T-helper 1 cell treated with Interleukin-12 subunit alpha and Interleukin-12 subunit beta and Interleukin-4 antibody, amounts not matched to agents 30 ng/mL and 1 ng/mL, for 36 hours (primary cell): Measurements from ENCODE around the gene SSBP3. TPM values are rescaled to one million over a fixed set of nuclear protein-coding genes. Genes with fewer than 3 reads are reported as not detected.
"Not testable (repeated sequence)": the region's sequence is repeated elsewhere in the genome, so short reads cannot be mapped to it uniquely, and the experiment has no call there.

Source experiments
- intact Hi-C: fragments of 100-400 bp; cut with micrococcal nuclease; formaldehyde crosslinking; loops from one replicate; pipeline ENCODE4 v1.15.1; 2024
- total RNA-seq: library from RNA; stranded (reverse); gene quantifications from 2 replicates; pipeline ENCODE4 v1.2.3, GENCODE V29; 2022

The SSBP3 gene
- total RNA-seq, 1 donor from 2014 or later = 143 TPM

GRCh38 chr1:54228638-54229079 lies 177.5 kb downstream of the SSBP3 start:
- intact Hi-C loops = no loop called here

- intact Hi-C loops = no loop called here
Observed at GRCh38 chr1:54227891-54228310, 178.3 kb downstream of the SSBP3 start.

- intact Hi-C loops = no loop called here
Observed at GRCh38 chr1:54227091-54227602, 179.0 kb downstream of the SSBP3 start.

DNA sequence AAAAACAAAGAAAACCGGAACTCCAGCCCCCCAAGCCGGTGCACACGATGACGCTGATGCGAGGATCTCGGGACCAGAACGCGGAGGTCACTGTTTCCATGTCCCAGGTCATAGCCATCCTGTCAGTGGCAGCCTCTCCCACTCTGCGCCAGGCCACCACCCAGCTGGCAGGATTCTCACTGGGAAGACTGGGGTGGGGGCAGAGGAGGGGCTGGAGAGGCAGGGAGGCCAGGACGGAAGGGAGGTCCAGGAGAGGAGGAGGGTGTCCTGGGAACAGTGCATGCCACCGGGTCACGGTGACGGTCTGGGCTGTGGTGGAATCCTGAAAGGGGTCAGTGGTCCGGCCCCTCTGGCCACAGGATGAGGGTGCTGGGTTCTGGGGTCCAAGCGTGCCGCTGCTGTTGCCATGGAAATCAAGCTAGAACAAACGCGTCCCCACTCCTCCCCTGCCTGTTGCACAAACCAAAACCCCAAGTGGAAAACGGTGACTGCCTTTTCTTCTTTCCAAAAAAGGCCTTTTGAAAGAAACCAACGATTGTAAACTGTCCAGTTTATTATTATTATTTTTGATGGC lies 180.1 kb downstream of the SSBP3 start:
- intact Hi-C loops = no loop called here

GRCh38 chr1:54225378-54225777 lies 180.8 kb downstream of the SSBP3 start:
- intact Hi-C loops = no loop called here

- intact Hi-C loops = no loop called here
Observed at GRCh38 chr1:54224233-54224632, 182.0 kb downstream of the SSBP3 start.

DNA sequence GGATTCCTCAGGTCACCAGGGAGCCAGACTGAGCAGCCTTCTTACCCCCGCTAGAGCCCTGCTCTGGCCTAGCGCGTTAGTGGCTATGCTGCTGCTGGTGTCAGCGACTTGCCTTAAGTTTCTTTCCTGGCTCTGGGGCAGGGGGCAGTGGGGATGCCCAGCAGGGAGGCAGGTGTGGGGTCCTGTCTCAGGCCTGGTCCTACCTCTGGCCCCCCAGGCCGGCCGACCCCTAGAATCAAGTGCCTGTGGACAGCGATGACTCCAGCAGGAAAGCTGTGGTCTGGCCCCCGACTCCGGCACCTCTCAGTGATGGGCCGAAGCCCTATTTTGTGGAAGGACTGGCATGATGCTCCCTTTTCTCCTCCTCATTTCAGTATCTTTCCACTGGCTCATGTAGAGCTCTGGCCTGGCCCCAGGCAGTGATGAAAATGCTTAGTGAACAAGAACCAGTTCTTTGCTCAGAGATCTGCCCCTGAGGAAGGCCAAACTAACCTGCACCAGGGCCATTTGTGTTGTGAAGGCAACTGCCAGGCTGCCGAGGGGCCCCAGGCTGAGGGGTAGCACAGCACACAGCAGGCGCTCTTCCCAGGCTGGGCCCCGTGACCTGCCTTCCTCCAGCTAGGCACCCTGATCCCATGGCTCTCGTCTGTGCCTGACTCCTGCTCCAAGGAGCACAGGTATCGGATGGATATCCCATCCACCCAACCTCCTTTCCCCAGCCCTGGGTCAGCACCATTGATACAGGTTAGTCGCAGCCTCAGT lies 182.6 kb downstream of the SSBP3 start:
- intact Hi-C loops = no loop called here

DNA sequence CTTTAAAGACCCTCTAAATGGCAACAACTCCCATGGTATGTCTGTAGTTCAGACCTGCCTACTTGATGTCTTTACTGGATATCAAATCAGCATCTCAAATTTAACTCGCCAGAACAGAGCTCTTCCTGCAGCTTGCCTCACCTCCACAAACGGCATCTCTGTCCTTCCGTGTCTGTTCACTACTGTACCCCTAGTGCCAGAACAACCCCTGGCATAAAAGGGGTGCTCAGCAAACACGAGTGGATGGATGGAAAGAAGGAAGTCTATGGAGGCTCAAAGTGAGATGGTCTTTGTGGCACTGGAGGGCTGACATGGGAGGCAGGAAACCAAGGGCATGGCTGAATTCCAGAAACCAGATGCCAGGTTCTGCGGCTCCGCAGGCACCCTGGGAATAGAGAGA lies 183.5 kb downstream of the SSBP3 start:
- intact Hi-C loops = no loop called here

DNA sequence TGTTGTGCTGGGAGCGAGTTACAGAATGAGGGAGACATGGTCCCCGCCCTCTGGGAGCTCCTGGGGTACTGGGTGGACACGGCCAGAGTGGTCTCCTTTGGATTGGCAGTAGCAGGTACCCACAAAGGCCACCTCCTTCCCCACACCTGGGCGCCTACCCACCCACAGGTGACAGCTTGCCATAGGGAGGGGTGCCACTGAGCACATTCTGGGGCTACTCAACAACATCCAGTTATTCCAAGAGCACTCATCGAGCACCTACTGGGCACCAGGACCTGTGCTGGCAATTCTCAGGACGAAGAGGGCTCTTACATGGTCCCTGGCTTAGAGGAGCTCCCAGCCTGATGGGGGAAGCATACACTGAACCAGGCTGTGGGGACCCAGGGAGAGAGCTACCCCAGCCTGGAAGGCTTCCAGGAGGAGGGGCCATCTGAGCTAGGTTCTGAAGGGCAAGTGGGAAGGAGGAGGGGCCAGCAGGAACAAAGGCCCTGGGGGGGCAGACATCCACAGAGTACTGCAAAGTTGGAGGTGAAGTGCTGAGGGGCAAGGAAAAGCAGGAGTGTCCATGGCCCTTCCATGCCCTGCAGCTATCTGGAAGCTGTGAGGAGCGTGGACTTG lies 184.2 kb downstream of the SSBP3 start:
- intact Hi-C loops = no loop called here

GRCh38 chr1:54221113-54221834 lies 184.9 kb downstream of the SSBP3 start:
- intact Hi-C loops = no loop called here

- intact Hi-C loops = no loop called here
Observed at GRCh38 chr1:54220004-54220811, 186.0 kb downstream of the SSBP3 start.

GRCh38 chr1:54219688-54220003 lies 186.5 kb downstream of the SSBP3 start:
- intact Hi-C loops = no loop called here

GRCh38 chr1:54218883-54219687 lies 187.1 kb downstream of the SSBP3 start:
- intact Hi-C loops = no loop called here

GRCh38 chr1:54215523-54215922 lies 190.7 kb downstream of the SSBP3 start:
- intact Hi-C loops = no loop called here

GRCh38 chr1:54212872-54213271 lies 193.3 kb downstream of the SSBP3 start:
- intact Hi-C loops = no loop called here

DNA sequence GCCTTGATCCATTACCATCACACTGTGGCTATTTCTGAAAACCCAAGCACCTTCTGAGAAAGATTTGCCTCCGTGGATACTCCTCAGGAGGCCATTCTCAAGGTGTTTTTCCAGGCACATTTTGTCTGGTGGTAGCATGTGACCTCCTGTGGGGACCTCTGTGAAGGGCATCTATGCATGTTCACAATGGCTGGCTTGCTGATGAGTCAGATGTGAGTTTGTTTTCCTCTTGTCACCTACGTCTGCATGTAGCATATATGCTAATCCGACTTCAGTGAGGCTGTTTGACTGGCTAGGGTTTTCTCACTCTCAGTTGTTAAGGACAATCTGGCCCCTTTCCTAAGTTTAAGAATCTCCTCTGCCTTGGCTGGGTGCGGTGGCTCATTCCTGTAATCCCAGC lies 198.3 kb downstream of the SSBP3 start:
- intact Hi-C loops = not testable (repeated sequence)

GRCh38 chr1:54207287-54207686 lies 198.9 kb downstream of the SSBP3 start:
- intact Hi-C loops = no loop called here

- intact Hi-C loops = loop anchor here (5.0 kb wide), 1 partner anchor 598 kb away; the partner anchor contains the start of gene TTC22
Observed at GRCh38 chr1:54204199-54204598, 202.0 kb downstream of the SSBP3 start.

- intact Hi-C loops = loop anchor here (1.0 to 5.0 kb wide), 12 partner anchors 85 to 1014 kb away; partner anchors contain the start of genes LRRC42, NDC1, PARS2 and TCEANC2
Observed at GRCh38 chr1:54200519-54200997, 205.6 kb downstream of the SSBP3 start.
